KG1 (cell line): ENCODE results near the gene CXCR5.
"Not testable (repeated sequence)": the region's sequence is repeated elsewhere in the genome, so short reads cannot be mapped to it uniquely, and the experiment has no call there.

Source experiments
- DNase-seq: peaks from one replicate; lab custom pipeline; 2025; lab: John Stamatoyannopoulos, UW

The CXCR5 gene

DNA sequence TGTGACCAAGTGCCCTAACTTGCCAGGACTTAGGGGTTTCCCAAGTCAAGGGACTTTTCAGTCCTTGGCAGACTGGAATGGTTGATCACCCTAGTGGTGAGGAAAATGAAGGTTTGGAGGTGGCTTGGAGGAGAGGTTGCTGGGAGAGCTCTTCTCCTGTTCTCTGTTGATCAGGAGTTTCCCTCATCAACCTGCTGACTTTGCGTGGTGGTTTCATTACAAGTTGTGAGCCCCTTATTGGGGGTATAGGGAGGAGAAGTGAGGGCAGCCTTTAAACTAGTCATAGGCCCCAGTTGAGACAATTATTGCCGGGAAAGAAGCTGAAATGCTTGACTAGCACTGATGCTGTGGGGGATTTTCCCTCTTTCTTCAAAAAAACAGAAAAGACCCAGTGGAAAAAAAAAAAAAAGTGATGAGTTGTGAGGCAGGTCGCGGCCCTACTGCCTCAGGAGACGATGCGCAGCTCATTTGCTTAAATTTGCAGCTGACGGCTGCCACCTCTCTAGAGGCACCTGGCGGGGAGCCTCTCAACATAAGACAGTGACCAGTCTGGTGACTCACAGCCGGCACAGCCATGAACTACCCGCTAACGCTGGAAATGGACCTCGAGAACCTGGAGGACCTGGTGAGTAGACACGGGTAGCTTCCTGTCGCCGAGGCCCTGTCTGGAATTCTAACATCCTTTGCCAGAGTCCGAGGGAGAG is at the start of gene CXCR5:
Gene CXCR5, plus strand, starts transcription at position 525 of the 704 bp plus-strand sequence. Its CDS starts 50 bp downstream, at position 575.
- no peak for DNase-seq

GRCh38 chr11:118834427-118835028 is 49.2 kb upstream of the CXCR5 start:
- no peak for DNase-seq

DNA sequence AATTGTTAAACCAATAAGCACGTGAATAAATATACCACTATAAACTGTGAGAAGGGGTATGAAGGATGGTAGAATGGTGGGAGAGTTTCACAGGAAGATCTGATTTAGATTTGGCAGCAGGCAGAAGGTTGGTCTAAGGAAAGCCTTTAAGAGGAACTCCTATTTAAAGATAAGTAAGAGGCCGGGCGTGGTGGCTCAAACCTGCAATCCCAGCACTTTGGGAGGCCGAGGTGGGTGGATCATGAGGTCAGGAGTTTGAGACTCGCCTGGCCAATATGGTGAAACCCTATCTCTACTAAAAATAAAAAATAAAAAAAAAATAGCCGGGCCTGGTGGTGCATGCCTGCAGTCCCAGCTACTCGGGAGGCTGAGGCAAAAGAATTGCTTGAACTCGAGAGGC is 45.8 kb upstream of the CXCR5 start:
- no peak for DNase-seq

DNA sequence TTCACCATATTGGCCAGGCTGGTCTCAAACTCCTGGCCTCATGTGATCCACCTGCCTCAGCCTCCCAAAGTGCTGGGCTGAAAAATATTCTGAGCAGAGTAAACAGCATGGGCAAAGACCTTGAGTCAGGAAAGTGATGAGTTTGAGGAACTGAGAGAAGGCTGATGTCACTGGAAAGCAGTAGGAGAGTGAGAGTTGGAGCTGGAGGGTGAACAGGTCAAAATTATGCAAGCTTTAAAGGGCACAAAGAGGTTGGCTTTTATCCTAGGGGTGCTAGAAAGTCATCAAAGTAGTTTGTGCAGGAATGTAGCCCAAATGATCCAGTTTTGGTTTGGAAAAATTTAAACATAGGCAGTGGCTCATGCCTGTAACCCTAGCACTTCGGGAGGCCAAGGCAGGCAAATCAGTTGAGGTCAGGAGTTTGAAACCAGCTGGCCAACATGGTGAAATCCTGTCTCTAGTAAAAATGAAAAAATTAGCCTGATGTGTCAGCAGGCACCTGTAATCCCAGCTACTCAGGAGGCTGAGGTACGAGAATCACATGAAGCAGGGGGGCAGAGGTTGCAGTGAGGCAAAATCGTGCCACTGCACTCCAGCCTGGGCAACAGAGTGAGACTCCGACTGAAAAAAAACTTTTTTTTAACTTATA is 44.7 kb upstream of the CXCR5 start:
- DNase-seq: no peak

GRCh38 chr11:118841469-118842242 is 42.0 kb upstream of the CXCR5 start:
- no peak for DNase-seq

DNA sequence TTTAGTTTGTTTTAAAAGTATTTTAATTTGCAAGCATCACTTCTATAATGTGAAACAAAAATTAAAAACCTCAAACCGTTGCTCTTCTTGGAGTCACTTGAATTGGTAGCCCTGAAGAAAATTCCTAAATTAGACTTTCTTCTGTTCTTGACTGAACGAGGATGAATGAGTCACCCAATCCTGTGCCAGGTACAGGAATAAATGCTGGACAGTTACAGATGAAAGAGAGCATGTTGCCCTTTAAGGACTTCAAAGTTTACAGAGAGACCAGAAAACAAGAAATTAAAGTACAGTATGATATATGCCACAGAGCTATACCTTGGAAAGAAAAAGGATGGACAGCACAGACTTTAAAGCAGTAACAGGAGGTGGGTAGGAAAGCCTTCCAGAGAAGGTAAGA is 41.3 kb upstream of the CXCR5 start:
- DNase-seq: no peak

GRCh38 chr11:118842843-118843242 is 40.8 kb upstream of the CXCR5 start:
- DNase-seq: not testable (repeated sequence)

DNA sequence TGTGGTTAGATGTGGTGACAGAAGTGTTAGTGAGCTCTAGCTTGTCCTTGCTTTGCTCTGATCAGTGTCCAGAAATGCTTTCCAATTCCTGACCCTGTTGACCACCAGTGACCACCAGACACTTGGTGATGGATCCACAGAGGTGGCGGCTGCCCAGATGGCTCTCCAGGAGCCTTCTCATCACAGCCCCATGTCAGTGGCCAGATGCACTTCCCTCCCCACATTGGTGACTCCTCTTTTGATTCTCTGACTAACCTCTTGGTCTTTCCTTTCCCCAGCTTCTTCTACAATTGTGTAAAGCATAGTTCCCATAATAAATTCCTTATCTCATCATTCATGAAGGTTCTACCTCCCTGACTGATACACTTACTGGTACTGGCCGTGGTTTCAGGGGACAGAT is 40.1 kb upstream of the CXCR5 start:
- DNase-seq: no peak

GRCh38 chr11:118845369-118845768 is 38.3 kb upstream of the CXCR5 start:
- DNase-seq: no peak

DNA sequence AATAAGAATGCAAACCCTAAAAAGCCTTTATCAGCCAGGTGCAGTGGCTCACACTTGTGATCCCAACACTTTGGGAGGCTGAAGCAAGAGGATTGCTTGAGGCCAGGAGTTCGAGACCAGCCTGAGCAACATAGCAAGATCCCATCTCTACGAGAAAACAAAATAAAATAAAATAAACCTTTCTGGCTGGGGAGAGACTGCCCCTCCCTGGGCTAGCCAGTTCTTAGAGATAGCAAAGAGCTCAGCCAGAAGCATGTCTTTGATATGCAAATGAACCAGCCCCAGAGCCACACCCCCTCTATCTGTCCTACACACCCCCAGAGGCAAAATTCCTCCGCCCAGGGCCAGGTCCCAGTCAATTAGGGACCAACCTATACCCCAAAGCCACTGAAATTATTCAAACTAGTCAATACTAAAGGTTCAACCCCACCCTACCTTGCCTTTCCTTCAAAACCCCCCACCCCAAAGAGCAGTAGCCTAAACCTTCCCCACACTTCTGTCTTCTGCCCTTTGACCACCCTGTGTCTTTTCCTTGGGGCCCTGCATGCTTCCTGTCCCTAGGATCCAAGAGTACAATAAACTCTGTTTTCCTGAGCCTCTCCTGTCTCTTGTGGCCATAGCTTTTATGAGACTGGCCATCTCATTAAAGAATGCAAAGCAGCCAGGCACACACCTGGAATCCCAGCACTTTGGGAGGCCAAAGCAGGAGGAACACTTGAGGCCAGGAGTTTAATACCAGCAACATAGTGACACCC is 37.3 kb upstream of the CXCR5 start:
- no peak for DNase-seq

- DNase-seq: no peak
These were observed 33.9 kb upstream of the CXCR5 start for GRCh38 chr11:118849825-118850224.

DNA sequence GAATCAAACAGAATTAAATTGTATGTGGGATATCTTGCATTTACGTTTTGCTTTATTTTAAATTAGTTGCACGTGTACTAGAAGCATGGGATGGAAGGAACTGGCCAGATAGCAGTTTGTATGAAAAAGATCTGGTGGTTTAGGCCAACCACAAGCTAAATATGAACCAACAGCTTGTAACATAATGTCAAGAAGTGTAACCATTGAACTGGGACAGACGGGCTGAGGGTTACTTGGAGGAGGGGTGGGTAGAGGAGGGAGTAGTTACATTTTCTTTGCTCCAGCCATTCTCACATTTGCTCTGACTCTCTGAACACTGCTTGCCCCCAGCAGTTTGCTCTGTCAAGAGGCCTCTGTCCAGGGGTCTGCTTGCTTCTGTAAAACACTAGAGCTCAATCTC is 31.7 kb upstream of the CXCR5 start:
- DNase-seq: no peak

GRCh38 chr11:118853678-118854077 is 30.0 kb upstream of the CXCR5 start:
- no peak for DNase-seq

DNA sequence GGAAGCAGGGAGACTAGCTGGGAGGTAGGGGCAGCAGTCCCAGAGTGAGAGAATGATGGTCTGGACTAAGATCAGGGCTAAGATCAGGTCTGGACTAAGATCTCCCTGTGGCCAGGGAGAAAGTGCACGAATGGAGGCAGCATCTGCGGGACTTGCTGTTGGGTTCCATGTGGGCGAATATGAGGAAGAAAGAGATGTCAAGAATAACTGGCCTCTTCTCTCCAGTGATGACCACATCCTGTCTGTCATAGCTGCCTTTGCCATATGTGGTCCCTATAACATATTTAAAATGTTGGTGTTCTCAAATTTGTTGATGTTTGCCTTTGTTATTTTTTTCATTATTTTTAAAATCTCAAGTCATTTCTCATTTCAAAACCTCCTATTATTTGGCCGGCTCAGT is 27.4 kb upstream of the CXCR5 start:
- no peak for DNase-seq

GRCh38 chr11:118857385-118857784 is 26.3 kb upstream of the CXCR5 start:
- DNase-seq: no peak

DNA sequence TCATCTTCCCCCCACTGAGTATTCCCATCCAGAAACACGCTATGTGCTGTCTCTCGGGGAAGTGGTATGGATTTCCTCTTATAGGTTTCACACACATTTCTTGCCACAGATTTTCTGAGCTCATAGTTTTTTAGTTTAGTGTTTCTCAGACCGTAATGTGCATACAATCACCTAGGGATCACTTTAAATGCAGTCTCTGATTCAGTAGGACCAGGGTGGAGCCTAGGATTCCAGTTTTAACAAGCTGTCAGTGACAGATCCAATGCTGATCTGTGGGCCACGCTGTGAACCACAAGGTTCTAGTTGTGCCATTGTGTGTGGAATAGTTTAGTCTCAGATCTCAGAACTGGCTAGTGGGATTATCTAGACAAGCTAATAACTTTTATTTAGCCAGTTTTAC is 23.7 kb upstream of the CXCR5 start:
- DNase-seq: no peak

DNA sequence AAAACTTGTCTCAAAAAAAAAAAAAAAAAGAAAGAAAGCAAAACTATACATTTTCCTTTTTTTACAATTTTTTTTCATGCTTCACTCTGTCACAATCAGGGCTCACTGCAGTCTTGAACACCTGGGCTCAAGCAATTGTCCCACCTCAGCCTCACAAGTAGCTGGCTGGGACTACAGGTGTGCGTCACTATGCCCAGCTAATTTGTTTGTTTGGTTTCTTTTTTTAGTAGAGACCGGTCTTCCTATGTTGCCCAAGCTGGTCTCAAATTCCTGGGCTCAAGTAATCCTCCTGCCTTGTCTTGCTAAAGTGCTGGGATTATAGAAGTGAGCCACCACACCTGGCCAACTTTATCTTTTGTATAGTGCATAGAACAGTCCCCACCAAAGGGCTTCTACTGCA is 15.0 kb upstream of the CXCR5 start:
- no peak for DNase-seq

GRCh38 chr11:118870396-118871343 is 13.0 kb upstream of the CXCR5 start:
- no peak for DNase-seq

- DNase-seq: no peak
These were observed 11.3 kb upstream of the CXCR5 start for GRCh38 chr11:118872403-118872821.

DNA sequence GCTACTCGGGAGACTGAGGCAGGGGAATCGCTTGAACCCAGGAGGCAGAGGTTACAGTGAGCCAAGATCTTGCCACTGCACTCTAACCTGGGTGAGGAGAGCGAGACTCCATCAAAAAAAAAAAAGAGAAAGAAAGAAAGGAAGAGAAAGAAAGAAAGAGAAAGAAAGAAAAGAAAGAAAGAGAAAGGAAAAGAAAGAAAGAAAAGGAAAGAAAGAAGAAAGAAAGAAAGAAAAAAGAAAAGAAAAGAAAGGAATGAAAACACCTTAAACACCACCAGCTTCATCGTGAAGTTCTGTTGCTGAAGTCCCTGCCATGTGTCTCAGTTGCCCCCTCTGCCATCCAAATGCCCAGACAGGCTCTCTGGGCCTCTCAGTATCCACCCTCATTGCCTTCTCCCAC is 9.9 kb upstream of the CXCR5 start:
- DNase-seq: no peak

DNA sequence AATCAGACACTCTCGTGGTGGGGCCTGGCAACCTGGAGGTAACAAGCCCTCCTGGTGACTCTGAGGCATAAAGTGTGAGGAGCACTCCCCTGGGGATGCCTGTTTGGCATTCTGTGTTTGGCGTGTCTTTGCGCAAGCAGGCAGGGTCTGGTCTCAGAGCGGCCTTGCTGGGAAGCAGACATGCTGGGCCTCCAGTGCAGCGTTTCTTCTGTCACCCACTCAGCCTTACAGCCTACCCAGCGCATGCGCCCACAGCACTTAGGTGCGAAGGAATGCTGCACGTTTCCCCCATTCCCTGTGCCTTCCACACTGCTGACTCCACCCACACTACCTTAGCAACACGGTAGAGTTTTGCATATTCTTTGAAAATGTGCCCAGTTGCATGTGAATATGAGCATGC is 7.4 kb upstream of the CXCR5 start:
- no peak for DNase-seq
